ENCODE measurements around the gene CD82.

The CD82 gene

GRCh38 chr11:44661311-44661717 lies 95.9 kb downstream of the CD82 start:
- DNase-seq (ENCODE audit: low spot score), result peak; percentile 8
- TF ChIP-seq CTCF (IDR thresholded peaks at IDR 0.05; ENCODE audit: extremely low read depth, missing control alignments), result no peak
